Cardiac fibroblast (primary cell): ENCODE measurements around the gene TBX1.

ENCODE experiments used
- DNase-seq, 2 donors: peaks; one replicate each; pipeline versions ENCODE4 v3.0.0 to v3.0.0-alpha.2; 2010; ENCODE audit warnings: low read depth in 2 of 2
- H3K4me3 ChIP-seq, 2 donors: replicated peaks in 1 of 2; 1 replicate in 1 of 2; 2 replicates in 1 of 2; pipeline ENCODE4 v1.5.1; 2011; ENCODE audit warnings: low read depth in 2 of 2, low read length in 2 of 2, mild to moderate bottlenecking in 2 of 2, moderate library complexity in 1 of 2
- CTCF ChIP-seq: IDR thresholded peaks from one replicate; pipeline ENCODE4 v1.5.1; 2011; ENCODE audit warnings: low read depth, mild to moderate bottlenecking, low read length, inconsistent platforms

TBX1 gene

GRCh38 chr22:19733755-19734154, 26.8 kb upstream of the TBX1 start:
- H3K4me3 ChIP-seq = no peak overlapping the region
- TF ChIP-seq CTCF = no peak
- DNase-seq = no peak

DNA sequence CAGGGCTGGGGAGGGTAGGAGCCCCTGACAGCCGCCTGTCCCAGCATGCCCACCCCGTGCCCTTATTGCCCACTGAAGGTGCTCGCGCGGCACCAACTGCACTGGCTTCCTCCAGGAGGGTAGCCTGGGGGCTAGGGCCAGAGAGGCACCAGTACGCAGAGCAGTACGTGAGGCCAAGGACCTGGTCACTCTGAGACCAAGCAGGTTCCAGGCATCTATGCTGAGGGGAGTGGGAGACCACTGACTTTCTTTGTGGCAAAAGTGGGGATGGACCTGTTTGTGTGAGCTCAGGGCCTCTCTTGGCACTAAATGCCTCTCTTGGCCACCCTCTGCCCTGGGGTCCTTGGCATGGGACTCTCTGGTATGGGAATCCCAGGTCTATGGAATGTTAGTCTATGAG, 26.4 kb upstream of the TBX1 start:
- H3K4me3 ChIP-seq = no peak overlapping the region
- no peak for DNase-seq
- no peak for TF ChIP-seq CTCF

DNA sequence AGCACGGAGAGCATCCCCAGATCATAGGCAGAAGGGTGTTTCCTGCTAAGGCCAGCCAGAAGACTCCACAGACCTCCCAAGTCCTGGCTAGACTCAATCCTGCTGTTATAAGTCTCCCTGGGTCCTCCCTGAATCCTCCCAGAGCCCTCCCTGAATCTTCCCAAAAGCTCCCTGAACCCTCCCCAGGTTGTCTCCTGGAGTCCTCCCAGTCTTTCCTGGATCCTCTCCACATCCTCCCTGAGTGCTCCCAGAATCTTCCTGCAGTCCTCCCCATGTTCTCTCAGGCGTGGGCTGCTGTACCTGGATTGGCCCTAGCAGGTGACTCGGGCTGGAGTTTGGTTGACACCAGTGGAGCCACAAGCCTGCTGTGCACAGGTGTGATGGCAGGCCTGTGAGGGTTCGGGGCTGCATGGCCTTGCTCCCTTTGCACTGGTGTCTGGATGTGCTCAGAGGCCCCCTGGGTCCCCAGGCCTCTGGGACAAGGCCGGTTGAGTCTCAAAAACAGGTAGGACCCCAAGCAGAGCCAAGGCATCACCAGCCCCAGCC, 25.7 kb upstream of the TBX1 start:
- no peak for DNase-seq
- no peak for TF ChIP-seq CTCF
- no peak overlapping the region for H3K4me3 ChIP-seq

DNA sequence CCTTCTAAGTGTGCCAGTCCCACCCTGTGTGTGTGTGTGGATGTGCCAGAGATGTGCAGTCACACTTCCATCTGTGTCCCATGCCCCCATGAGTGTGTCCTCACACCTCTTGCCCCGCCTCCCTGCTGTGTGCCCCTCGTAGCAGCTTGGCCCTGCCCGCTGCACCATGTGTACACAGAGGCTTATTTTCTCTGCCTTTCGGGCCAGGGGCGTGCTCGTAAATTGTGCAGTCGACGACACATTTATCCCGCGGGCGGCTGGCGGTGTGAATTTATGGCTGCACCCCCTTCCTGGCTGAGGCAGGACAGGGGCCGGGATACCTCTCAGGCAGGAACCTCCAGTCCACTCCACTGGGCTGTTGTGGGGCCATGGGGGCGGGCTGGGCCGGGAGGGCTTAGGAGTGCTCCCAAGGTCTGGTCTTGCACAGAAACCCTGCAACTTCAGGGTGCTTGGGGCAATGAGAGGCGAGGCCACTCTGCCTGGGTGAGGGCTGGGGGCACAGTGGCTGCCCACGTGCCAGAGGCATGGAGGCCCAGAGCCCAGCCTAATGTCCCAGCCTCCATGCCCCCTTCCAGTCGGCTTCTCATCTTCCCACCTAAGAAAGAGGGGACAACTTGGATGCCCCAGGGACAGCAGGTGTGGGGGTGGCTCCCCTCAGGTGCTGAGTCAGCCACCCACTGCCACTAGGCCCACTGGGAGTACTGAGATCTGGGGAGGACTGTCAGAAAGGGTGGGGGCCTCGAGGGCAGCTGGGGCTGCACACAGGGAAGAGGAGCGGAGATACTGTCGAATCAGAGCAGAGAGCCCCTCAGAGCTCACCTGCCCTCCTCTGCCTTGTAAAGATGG, 24.7 kb upstream of the TBX1 start:
- no peak for TF ChIP-seq CTCF
- H3K4me3 ChIP-seq = no peak overlapping the region
- no peak for DNase-seq

- no peak overlapping the region for H3K4me3 ChIP-seq
- DNase-seq = no peak
- TF ChIP-seq CTCF = no peak
Measured at GRCh38 chr22:19737846-19738663, 22.5 kb upstream of the TBX1 start.

DNA sequence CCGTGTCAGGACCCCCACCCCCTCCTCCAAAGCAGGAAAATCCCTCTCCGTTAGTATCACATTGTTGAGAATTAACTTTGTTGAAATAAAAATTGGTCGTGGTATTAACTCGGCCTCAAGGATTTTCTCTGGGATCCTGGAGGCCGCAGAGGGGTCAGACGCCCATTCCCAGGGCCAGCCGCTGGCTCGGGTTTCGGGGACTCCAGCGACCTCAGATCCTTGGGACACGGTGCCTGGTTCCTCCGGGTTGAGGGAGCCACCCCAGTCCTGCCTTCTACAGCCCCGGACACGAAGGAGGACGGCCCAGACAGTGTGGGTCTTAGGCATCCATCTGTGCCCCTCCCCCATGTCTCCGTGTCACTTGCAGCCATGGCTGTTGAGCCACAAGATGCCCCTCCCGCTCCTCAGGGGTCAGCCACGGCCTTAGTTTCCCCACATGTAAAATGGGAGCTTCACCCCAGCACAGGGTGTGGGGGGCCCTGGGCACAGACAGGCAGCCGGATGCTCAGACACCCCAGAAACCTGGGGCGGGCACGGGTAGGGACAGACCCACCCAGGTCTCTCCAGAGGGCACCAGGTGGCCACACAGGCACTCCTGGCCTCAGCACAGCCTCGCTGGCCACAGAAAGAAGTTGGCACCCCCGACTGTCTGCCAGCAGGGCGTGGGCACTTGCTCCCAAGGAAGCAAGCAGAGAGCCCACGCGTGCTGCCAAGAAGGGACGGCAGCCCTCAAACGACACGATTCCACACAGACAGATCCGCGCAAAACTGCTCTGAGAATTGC, 21.7 kb upstream of the TBX1 start:
- TF ChIP-seq CTCF = no peak
- no peak for DNase-seq
- H3K4me3 ChIP-seq = no peak overlapping the region
